HL-60 (cell line): ENCODE measurements around the gene ODF4.
"Not testable (repeated sequence)": the region's sequence is repeated elsewhere in the genome, so short reads cannot be mapped to it uniquely, and the experiment has no call there.

Source experiments
- DNase-seq, 2 experiments: peaks; one replicate each; pipeline ENCODE4 v3.0.0-alpha.2; 2010 to 2020; ENCODE audit warnings: low read depth in 1 of 2, low spot score in 1 of 2
- H3K27ac ChIP-seq: fragments of 250-450 bp; sonication (Bioruptor Pico); replicated peaks from 2 replicates; pipeline ENCODE4 v1.5.1; 2020; ENCODE audit warnings: mild to moderate bottlenecking, moderate library complexity
- H3K27me3 ChIP-seq: fragments of 250-450 bp; sonication (Bioruptor Pico); 2 replicates; pipeline ENCODE4 v1.5.1; 2021; ENCODE audit warnings: mild to moderate bottlenecking, moderate library complexity; ENCODE audit not compliant: insufficient read depth, poor library complexity, severe bottlenecking
- H3K4me3 ChIP-seq: replicated peaks from 2 replicates; pipeline ENCODE4 v1.5.1; 2011; ENCODE audit warnings: mild to moderate bottlenecking, control low read depth, low read length; ENCODE audit not compliant: insufficient read depth
- CTCF ChIP-seq: IDR thresholded peaks from one replicate; pipeline ENCODE4 v1.5.1; 2011; ENCODE audit warnings: low read length, control low read depth, inconsistent platforms; ENCODE audit not compliant: insufficient read depth
- GABPA ChIP-seq: IDR thresholded peaks from 2 replicates; pipeline ENCODE4 v1.6.1; 2012; ENCODE audit warnings: low read depth
- POLR2AphosphoS5 ChIP-seq: IDR thresholded peaks from 2 replicates; pipeline ENCODE4 v1.6.1; 2012; ENCODE audit warnings: low read depth
- REST ChIP-seq: IDR thresholded peaks from 2 replicates; pipeline ENCODE4 v1.6.1; 2012; ENCODE audit warnings: low read depth; ENCODE audit not compliant: insufficient replicate concordance
- SPI1 ChIP-seq: IDR thresholded peaks from 2 replicates; pipeline ENCODE4 v1.6.1; 2012; ENCODE audit warnings: low read depth, mild to moderate bottlenecking, borderline replicate concordance

Gene ODF4

GRCh38 chr17:8377422-8377821 is 37.8 kb downstream of the ODF4 start:
- no peak for DNase-seq
- no peaks in the 10 kb centered on the region for H3K27me3 ChIP-seq
- H3K27ac ChIP-seq = no peak overlapping the region
- TF ChIP-seq CTCF = no peak
- TF ChIP-seq SPI1 = no peak
- TF ChIP-seq REST = no peak
- TF ChIP-seq GABPA = no peak
- no peak for TF ChIP-seq POLR2AphosphoS5
- no peak overlapping the region for H3K4me3 ChIP-seq

GRCh38 chr17:8378117-8378516 is 38.5 kb downstream of the ODF4 start:
- not testable (repeated sequence) for H3K4me3 ChIP-seq, H3K27ac ChIP-seq, H3K27me3 ChIP-seq, DNase-seq

GRCh38 chr17:8380049-8380448 is 40.4 kb downstream of the ODF4 start:
- peak overlapping the region; percentile 62 for H3K4me3 ChIP-seq
- H3K27me3 ChIP-seq = no peaks in the 10 kb centered on the region
- H3K27ac ChIP-seq = peak overlapping the region; percentile 9; the same call in 1 of the 2 replicates
- DNase-seq = no peak
- TF ChIP-seq CTCF = no peak
- no peak for TF ChIP-seq SPI1
- no peak for TF ChIP-seq POLR2AphosphoS5
- TF ChIP-seq REST = no peak
- no peak for TF ChIP-seq GABPA

DNA sequence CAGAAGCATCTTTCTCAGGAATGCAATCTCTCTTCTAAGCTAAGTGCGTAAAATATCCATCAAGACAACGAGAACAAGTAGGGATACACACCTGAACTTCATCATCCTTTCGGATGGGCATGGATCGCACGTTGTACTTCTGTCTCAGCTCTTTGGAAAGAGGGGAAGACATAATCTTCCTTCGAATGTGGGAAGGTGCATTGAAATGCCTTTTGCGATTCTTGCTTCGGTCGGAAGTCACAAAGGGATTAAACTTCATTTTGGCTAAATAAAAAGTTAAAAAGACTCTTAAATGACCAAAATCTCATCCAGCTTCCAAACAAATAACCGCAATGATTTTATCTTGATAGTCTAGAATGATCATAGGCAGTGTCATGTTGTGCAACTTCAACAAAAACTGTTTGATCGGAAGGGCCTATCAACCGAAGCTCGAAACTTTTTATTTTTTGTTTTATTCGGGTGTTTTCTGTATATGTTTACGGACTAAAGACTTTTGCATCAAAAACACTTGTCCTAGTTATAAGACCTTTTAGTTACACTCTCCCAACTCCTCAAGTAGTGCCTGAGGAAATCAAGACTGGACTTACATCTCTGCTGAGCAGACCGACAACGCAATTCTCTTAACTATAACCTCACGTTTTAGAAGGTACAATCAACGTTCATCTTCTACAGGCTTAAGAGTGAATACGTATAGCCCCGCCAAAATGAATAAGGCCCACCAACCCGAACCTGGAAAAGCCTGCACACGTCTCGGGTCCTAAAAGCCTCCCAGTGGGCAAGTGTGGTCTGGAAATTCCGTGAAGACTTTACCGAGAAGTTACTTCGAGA is 42.6 kb downstream of the ODF4 start:
- TF ChIP-seq GABPA (no peak), SPI1 (no peak), POLR2AphosphoS5 (no peak), REST (no peak), CTCF (no peak)
- DNase-seq = no peak

More for the DNA sequence above, 42.6 kb downstream of the ODF4 start:
- Histone ChIP-seq H3K4me3 (peak overlapping the region; percentile 62), H3K27me3 (no peaks in the 10 kb centered on the region), H3K27ac (peak overlapping the region; percentile 89)
